ENCODE measurements around the gene MSS51.

Gene MSS51

GRCh38 chr10:73439605-73440312 lies 6.4 kb upstream of the MSS51 start:
- no peak for DNase-seq (ENCODE audit: insufficient read length, low spot score)
- TF ChIP-seq CTCF (IDR thresholded peaks at IDR 0.05; ENCODE audit: insufficient read depth, missing control alignments), result no peak
- FAIRE-seq, result no peak

GRCh38 chr10:73439055-73439454 lies 5.7 kb upstream of the MSS51 start:
- DNase-seq (ENCODE audit: insufficient read length, low spot score) (no peak), FAIRE-seq (no peak)
- TF ChIP-seq CTCF (IDR thresholded peaks at IDR 0.05; ENCODE audit: insufficient read depth, missing control alignments), result no peak

- TF ChIP-seq CTCF (IDR thresholded peaks at IDR 0.05; ENCODE audit: insufficient read depth, missing control alignments), result no peak
- FAIRE-seq (no peak), DNase-seq (ENCODE audit: insufficient read length, low spot score) (no peak)
Observed at GRCh38 chr10:73432646-73433537, 469 bp downstream of the MSS51 start.

- FAIRE-seq, result no peak
- no peak for TF ChIP-seq CTCF (IDR thresholded peaks at IDR 0.05; ENCODE audit: insufficient read depth, missing control alignments)
- DNase-seq (ENCODE audit: insufficient read length, low spot score), result no peak
Observed at GRCh38 chr10:73426318-73426717, 7.0 kb downstream of the MSS51 start.

- no peak for TF ChIP-seq CTCF (IDR thresholded peaks at IDR 0.05; ENCODE audit: insufficient read depth, missing control alignments)
- no peak for FAIRE-seq
Observed at GRCh38 chr10:73424478-73424877, 8.9 kb downstream of the MSS51 start.

GRCh38 chr10:73423309-73423708 lies 10.1 kb downstream of the MSS51 start:
- TF ChIP-seq CTCF (IDR thresholded peaks at IDR 0.05; ENCODE audit: insufficient read depth, missing control alignments), result no peak
- FAIRE-seq, result no peak
- DNase-seq (ENCODE audit: insufficient read length, low spot score), result no peak

More at GRCh38 chr10:73424478-73424877, 8.9 kb downstream of the MSS51 start:
- DNase-seq (ENCODE audit: insufficient read length, low spot score), result no peak

GRCh38 chr10:73416571-73416970 lies 16.8 kb downstream of the MSS51 start:
- TF ChIP-seq CTCF (IDR thresholded peaks at IDR 0.05; ENCODE audit: insufficient read depth, missing control alignments), result no peak
- DNase-seq (ENCODE audit: insufficient read length, low spot score) (no peak), FAIRE-seq (no peak)
